Osteoblast (primary cell): ENCODE measurements around the gene LRRC4B. TPM values are rescaled to one million over a fixed set of nuclear protein-coding genes. Genes with fewer than 3 reads are reported as not detected.
A peak's percentile ranks its signal among the peaks of the same experiment; 100 is the strongest.

Experiments
- DNase-seq: peaks from one replicate; pipeline ENCODE4 v3.0.0; 2011; ENCODE audit warnings: low spot score, mixed read lengths; ENCODE audit not compliant: insufficient read length; ENCODE audit errors: missing footprints
- H2AFZ ChIP-seq: 2 replicates; pipeline ENCODE4 v1.6.0; 2011; ENCODE audit warnings: mild to moderate bottlenecking, low read length
- H3K27ac ChIP-seq: 2 replicates; pipeline ENCODE4 v1.5.1; 2011; ENCODE audit warnings: mild to moderate bottlenecking, low read depth, low read length, moderate library complexity
- H3K27me3 ChIP-seq: 2 replicates; pipeline ENCODE4 v1.6.0; 2012; ENCODE audit warnings: mild to moderate bottlenecking, control low read depth, inconsistent platforms, low read length, moderate library complexity; ENCODE audit not compliant: insufficient read depth
- H3K36me3 ChIP-seq: 2 replicates; pipeline ENCODE4 v1.5.1; 2011; ENCODE audit warnings: mild to moderate bottlenecking, low read length, control low read depth, moderate library complexity; ENCODE audit not compliant: insufficient read depth
- H3K4me1 ChIP-seq: 2 replicates; pipeline ENCODE4 v1.5.1; 2011; ENCODE audit warnings: mild to moderate bottlenecking, low read length, control low read depth, moderate library complexity; ENCODE audit not compliant: insufficient read depth
- H3K4me2 ChIP-seq: 2 replicates; pipeline ENCODE4 v1.6.0; 2011; ENCODE audit warnings: mild to moderate bottlenecking, low read length; ENCODE audit not compliant: insufficient read depth
- H3K4me3 ChIP-seq: fragments of 200-600 bp; sonication (generic); 3 replicates; pipeline ENCODE4 v1.5.1; 2012; ENCODE audit warnings: mild to moderate bottlenecking, low read length, inconsistent platforms; ENCODE audit not compliant: insufficient read depth
- H3K79me2 ChIP-seq: 2 replicates; pipeline ENCODE4 v1.6.0; 2012; ENCODE audit warnings: mild to moderate bottlenecking, low read length, control low read depth, inconsistent platforms; ENCODE audit not compliant: insufficient read depth
- H3K9me3 ChIP-seq: 2 replicates; pipeline ENCODE4 v1.5.1; 2011; ENCODE audit warnings: low read depth, low read length, control low read depth
- H4K20me1 ChIP-seq: 2 replicates; pipeline ENCODE4 v1.6.0; 2012; ENCODE audit warnings: mild to moderate bottlenecking, low read length, control low read depth; ENCODE audit not compliant: insufficient read depth
- total RNA-seq: library from RNA; depleted of rRNA; stranded (reverse); fragments of >200 nt; gene quantifications from 2 replicates; pipeline ENCODE4 v1.2.3, GENCODE V29; 2012
- TF ChIP-seq, protein P1 (sequence below): IDR thresholded peaks from 2 replicates; pipeline ENCODE4 v1.5.1; 2011; ENCODE audit warnings: mild to moderate bottlenecking, low read depth, low read length, moderate library complexity; ENCODE audit errors: extremely low read depth

Gene LRRC4B
- total RNA-seq, 1 donor: not detected

DNA sequence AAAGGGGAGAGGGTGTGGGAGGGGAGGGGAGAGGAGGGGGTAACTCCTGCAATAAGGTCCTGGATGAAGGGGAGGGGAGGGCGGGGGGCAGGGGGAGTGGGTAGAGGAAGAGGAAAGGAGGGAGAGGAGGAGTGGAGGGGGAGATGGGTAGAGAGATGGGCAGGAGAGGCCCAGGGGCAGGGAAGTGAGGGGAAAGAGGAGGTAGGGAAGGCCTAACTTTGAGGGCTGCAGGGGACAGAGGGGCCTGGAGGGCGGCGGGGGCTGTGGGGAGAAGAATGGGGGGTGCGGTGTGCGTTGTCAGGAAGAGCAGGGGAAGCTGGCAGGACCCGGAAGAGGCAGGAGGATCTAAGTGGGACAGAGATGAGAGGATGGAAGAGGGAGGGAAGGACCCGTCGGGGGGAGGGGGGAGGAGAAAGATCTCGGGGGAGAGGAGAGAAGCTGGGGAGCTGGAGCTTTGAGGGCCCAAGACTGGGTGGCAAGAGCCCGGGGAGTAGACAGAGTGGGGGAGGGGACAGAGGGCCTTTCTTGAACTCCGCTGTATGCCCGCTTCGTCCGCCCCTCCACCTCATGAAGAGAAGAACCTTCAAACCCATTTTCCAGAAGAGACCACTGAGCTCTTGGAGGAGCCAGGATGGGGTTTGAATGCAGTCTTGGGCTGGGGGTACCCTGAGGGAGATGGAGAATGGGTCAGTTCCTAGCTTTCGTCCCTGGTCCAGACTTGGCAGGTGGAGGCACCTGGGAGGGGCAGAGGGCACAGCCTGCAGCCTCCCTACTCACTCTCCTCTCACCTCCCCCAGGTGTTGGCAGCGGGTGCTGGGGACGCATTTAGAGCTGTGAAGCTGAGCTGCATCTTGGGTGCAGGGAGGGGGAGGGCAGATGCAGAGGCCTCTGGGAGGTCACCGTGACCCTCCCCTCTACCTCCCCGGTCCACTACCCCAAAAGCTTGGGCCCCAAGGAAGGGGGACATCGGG, 778 bp upstream of the LRRC4B start:
- TF ChIP-seq, protein P1, sequence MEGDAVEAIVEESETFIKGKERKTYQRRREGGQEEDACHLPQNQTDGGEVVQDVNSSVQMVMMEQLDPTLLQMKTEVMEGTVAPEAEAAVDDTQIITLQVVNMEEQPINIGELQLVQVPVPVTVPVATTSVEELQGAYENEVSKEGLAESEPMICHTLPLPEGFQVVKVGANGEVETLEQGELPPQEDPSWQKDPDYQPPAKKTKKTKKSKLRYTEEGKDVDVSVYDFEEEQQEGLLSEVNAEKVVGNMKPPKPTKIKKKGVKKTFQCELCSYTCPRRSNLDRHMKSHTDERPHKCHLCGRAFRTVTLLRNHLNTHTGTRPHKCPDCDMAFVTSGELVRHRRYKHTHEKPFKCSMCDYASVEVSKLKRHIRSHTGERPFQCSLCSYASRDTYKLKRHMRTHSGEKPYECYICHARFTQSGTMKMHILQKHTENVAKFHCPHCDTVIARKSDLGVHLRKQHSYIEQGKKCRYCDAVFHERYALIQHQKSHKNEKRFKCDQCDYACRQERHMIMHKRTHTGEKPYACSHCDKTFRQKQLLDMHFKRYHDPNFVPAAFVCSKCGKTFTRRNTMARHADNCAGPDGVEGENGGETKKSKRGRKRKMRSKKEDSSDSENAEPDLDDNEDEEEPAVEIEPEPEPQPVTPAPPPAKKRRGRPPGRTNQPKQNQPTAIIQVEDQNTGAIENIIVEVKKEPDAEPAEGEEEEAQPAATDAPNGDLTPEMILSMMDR: no peak
- Histone ChIP-seq H4K20me1 (no peaks in the 10 kb centered on the region), H3K4me3 (no peak overlapping the region), H3K9me3 (no peaks in the 10 kb centered on the region), H3K27me3 (peaks cover 19% of the 10 kb centered on the region), H3K4me1 (no peaks in the 10 kb centered on the region), H3K4me2 (no peak overlapping the region), H3K36me3 (no peaks in the 10 kb centered on the region), H3K27ac (no peak overlapping the region), H2AFZ (no peak overlapping the region), H3K79me2 (no peaks in the 10 kb centered on the region)
- peak; percentile 86 for DNase-seq

DNA sequence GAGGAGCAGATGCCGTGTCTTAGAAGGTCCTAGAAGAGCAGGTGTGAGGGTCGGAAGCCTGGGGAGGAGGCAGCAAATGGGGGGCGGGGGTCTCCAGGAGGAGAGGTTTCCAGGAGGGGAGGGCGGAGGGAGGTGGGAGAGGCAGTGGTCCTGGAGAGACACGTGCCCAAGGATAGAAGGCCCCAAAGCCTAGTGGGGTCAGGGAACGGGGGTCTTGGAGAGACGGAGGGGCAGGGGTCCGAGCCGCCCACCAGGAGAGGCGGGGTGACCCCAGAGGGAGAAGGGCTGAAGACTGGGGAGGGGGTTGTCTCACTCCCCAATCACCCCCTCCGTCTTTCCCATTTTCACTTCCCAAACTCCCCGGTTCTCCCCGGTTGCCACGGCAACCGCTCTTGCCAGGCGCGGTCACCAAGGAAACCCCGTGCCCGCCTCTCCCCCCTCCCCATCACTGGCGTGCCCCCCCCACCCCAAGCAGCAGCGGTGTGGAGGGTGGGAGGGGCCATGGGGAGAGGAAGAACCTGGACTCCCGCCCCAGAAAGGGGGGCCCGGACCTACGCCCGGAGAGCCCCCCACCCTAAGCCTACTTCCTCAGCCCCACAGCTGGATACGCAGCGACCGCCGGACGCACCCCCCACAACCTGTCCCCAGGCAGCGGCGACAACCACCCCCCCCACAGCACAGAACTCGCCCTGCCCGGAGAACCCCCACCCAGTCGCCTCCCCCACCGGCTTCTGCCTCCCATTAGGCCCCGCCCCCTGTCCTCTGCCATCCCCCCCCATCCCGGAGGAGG, 988 bp downstream of the LRRC4B start:
- Histone ChIP-seq H3K9me3 (no peaks in the 10 kb centered on the region), H3K36me3 (no peaks in the 10 kb centered on the region), H3K4me1 (no peaks in the 10 kb centered on the region), H3K27ac (no peak overlapping the region), H3K4me3 (no peak overlapping the region), H3K27me3 (peaks cover 19% of the 10 kb centered on the region), H3K79me2 (no peaks in the 10 kb centered on the region), H4K20me1 (no peaks in the 10 kb centered on the region), H2AFZ (no peak overlapping the region), H3K4me2 (no peak overlapping the region)
- peak; percentile 68 for DNase-seq
- TF ChIP-seq, protein P1: no peak

DNA sequence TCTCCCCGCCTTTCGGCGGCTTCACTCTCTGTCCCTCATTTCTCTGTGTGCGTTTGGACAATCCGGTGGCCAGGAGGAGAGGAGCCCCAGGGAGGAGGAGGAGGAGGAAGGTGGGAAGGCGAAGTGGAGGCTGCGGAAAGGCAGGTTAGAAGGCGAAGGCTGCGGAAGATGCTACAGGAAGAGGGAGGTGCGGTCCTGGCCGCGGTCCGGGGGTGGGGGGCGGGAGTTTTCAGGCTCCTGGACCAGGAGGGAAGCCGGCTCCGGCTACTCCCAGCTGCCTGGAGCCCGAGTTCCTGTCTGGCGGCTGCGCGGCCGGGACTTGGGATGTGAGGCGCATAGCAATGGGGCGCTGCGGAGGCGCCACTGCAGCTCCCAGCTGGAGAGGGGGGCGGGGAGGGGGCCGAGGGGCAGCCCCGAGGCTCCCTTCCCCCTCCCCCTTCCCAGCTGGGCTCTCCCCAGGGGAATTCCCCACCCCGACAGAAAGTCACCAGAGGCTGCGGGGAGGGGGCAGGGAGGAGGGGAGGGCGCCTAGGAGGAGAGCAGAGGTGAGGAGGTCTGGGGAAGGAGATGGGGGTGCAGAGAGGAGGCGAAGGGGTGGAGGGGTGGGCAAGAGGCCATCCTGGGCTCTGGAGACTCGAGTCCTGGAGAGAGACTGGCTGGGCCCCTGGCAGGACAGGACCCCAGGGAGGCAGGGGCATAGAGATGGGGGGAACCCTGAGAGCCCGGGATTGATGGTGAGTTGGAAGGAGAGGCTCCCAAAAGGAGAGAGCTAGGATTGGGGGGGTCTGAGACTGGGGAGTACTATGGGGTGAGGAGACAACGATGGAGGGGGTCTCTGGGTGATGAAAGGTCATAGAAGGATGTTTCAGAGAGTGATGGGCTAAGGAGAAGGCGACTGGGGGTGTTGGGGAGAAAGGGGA, 2.0 kb downstream of the LRRC4B start:
- H3K4me1 ChIP-seq: no peaks in the 10 kb centered on the region
- no peaks in the 10 kb centered on the region for H3K79me2 ChIP-seq
- no peaks in the 10 kb centered on the region for H3K36me3 ChIP-seq
- no peaks in the 10 kb centered on the region for H3K9me3 ChIP-seq
- no peak overlapping the region for H3K27ac ChIP-seq
- H4K20me1 ChIP-seq: no peaks in the 10 kb centered on the region
- no peak overlapping the region for H2AFZ ChIP-seq
- no peak overlapping the region for H3K4me3 ChIP-seq
- DNase-seq: peak; percentile 69
- peaks cover 19% of the 10 kb centered on the region for H3K27me3 ChIP-seq
- TF ChIP-seq, protein P1: no peak
- no peak overlapping the region for H3K4me2 ChIP-seq
